Caco-2 (cell line): Measurements from ENCODE around the gene TBL1X. TPM values are rescaled to one million over a fixed set of nuclear protein-coding genes. Genes with fewer than 3 reads are reported as not detected.

Experiments
- BruUV-seq: library from RNA; stranded (reverse); fragments of 400-500 nt; replicated peaks from 2 replicates; lab custom pipeline; 2021; lab: Mats Ljungman, UMichigan
- CTCF ChIA-PET: fragments of 300-600 bp; sonication (Branson Sonifier 250); formaldehyde crosslinking; loops from one replicate; lab custom pipeline; 2022; ENCODE audit warnings: antibody characterized with exemption; lab: Charles Lee
- POLR2A ChIA-PET: fragments of 300-600 bp; sonication (Branson Sonifier 250); formaldehyde crosslinking; loops from one replicate; lab custom pipeline; 2022; ENCODE audit warnings: antibody characterized with exemption; lab: Charles Lee
- DNase-seq, 2 experiments: peaks; one replicate each; pipeline versions ENCODE4 v3.0.0 to v3.0.0-alpha.2; 2020 to 2022
- H3K27me3 ChIP-seq: replicated peaks from 2 replicates; pipeline ENCODE4 v1.6.0; 2011; ENCODE audit warnings: low read length; ENCODE audit not compliant: control insufficient read depth, insufficient read depth
- H3K36me3 ChIP-seq: 2 replicates; pipeline ENCODE4 v1.5.1; 2011; ENCODE audit warnings: low read length; ENCODE audit not compliant: control insufficient read depth, insufficient read depth
- H3K4me1 ChIP-seq: fragments of 250-450 bp; sonication (Bioruptor Pico); 2 replicates; pipeline ENCODE4 v1.5.1; 2020; ENCODE audit warnings: mild to moderate bottlenecking
- H3K4me3 ChIP-seq: 2 replicates; pipeline ENCODE4 v1.5.1; 2011; ENCODE audit warnings: low read depth, mild to moderate bottlenecking, control low read depth, low read length
- H3K9me3 ChIP-seq: fragments of 250-450 bp; sonication (Bioruptor Pico); 2 replicates; pipeline ENCODE4 v1.5.1; 2020; ENCODE audit warnings: mild to moderate bottlenecking, moderate library complexity
- H3K27ac Mint-ChIP-seq: one replicate; pipeline ENCODE4 v1.8.0; 2022; ENCODE audit warnings: mixed read lengths; ENCODE audit not compliant: unreplicated experiment
- H3K27me3 Mint-ChIP-seq: one replicate; pipeline ENCODE4 v1.8.0; 2022; ENCODE audit warnings: mixed read lengths; ENCODE audit not compliant: insufficient read depth, unreplicated experiment
- H3K36me3 Mint-ChIP-seq: one replicate; pipeline ENCODE4 v1.8.0; 2022; ENCODE audit warnings: mild to moderate bottlenecking, mixed read lengths; ENCODE audit not compliant: insufficient read depth, unreplicated experiment
- H3K4me1 Mint-ChIP-seq: one replicate; pipeline ENCODE4 v1.8.0; 2022; ENCODE audit warnings: low read depth, mixed read lengths; ENCODE audit not compliant: unreplicated experiment
- H3K4me3 Mint-ChIP-seq: one replicate; pipeline ENCODE4 v1.8.0; 2022; ENCODE audit warnings: mild to moderate bottlenecking, moderate library complexity, mixed read lengths; ENCODE audit not compliant: unreplicated experiment
- H3K9me3 Mint-ChIP-seq: one replicate; pipeline ENCODE4 v1.8.0; 2022; ENCODE audit warnings: mixed read lengths; ENCODE audit not compliant: unreplicated experiment
- intact Hi-C: fragments of 100-400 bp; cut with micrococcal nuclease; formaldehyde crosslinking; loops from one replicate; pipeline ENCODE4 v1.10.0; 2022; ENCODE audit not compliant: unreplicated experiment
- total RNA-seq: library from RNA; stranded (reverse); gene quantifications from 2 replicates; pipeline ENCODE4 v1.2.3, GENCODE V29; 2022
- TF ChIP-seq, protein P1 (sequence below), 2 experiments: fragments of 200-600 bp in 1 of 2; IDR thresholded peaks; 1 replicate in 1 of 2; 2 replicates in 1 of 2; pipeline versions ENCODE4 v1.5.1 to v1.8.0; 2011 to 2022; ENCODE audit warnings: antibody characterized with exemption in 1 of 2, control low read depth in 1 of 2, inconsistent platforms in 1 of 2, low read depth in 1 of 2, low read length in 1 of 2, mild to moderate bottlenecking in 1 of 2, moderate library complexity in 1 of 2; ENCODE audit not compliant: insufficient read depth in 1 of 2, severe bottlenecking in 1 of 2, unreplicated experiment in 1 of 2

TBL1X gene
- total RNA-seq, 1 experiment from 2014 or later = 84.2 TPM

DNA sequence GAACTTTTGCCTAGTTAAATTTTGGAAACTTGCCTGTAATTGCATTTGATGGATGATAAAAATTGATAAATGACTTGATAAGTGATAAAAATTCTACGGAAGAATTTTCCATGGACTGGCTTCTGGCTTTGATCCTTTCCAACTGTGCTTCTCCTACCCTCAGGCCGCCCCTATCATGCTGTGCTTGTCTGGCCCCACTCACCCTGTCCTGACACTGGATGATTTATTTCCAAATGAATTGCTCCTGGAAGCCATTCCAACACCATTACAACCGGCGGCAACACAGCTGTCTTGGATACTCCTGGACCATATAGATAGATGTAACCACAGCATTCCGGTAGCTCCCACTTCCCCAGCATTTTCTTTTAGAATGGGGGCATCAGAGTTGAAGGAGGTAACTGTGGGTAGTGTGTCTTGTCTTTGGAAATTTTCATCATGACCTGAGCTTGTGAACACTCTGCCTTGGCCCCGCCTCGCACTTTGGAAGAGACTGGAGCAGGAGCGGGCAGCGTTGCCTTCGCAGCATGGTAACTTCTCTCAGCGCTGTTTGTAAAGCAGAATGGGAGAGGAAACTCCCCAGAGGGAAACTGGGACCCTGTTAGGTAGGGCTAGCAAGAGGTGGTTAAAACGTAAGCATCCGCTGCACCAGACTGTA, 77.4 kb downstream of the TBL1X start:
- ChIA-PET CTCF (no interaction called here), POLR2A (no interaction called here)
- Histone ChIP-seq H3K9me3 (no peaks in the 10 kb centered on the region), H3K36me3 (no peaks in the 10 kb centered on the region), H3K4me3 (no peak overlapping the region), H3K27me3 (no peaks in the 10 kb centered on the region), H3K4me1 (0 out of 2 replicates have a peak, but pooled peaks cover 4% of the 10 kb centered on the region)
- TF ChIP-seq, protein P1, sequence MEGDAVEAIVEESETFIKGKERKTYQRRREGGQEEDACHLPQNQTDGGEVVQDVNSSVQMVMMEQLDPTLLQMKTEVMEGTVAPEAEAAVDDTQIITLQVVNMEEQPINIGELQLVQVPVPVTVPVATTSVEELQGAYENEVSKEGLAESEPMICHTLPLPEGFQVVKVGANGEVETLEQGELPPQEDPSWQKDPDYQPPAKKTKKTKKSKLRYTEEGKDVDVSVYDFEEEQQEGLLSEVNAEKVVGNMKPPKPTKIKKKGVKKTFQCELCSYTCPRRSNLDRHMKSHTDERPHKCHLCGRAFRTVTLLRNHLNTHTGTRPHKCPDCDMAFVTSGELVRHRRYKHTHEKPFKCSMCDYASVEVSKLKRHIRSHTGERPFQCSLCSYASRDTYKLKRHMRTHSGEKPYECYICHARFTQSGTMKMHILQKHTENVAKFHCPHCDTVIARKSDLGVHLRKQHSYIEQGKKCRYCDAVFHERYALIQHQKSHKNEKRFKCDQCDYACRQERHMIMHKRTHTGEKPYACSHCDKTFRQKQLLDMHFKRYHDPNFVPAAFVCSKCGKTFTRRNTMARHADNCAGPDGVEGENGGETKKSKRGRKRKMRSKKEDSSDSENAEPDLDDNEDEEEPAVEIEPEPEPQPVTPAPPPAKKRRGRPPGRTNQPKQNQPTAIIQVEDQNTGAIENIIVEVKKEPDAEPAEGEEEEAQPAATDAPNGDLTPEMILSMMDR (IDR thresholded peaks at IDR 0.05; ENCODE audit: insufficient read depth in 1 of 2, low read depth in 1 of 2, low read length in 1 of 2, severe bottlenecking in 1 of 2, unreplicated experiment in 1 of 2) = no peak
- no peak for DNase-seq
- H3K9me3 Mint-ChIP-seq = no peaks in the 10 kb centered on the region
- no peaks in the 10 kb centered on the region for H3K27me3 Mint-ChIP-seq
- no peak overlapping the region for H3K27ac Mint-ChIP-seq
- intact Hi-C loops = no loop called here
- no peak overlapping the region for H3K4me3 Mint-ChIP-seq
- no TSS peak for BruUV-seq
- peaks cover 9% of the 10 kb centered on the region for H3K4me1 Mint-ChIP-seq
- H3K36me3 Mint-ChIP-seq = peaks cover 64% of the 10 kb centered on the region

DNA sequence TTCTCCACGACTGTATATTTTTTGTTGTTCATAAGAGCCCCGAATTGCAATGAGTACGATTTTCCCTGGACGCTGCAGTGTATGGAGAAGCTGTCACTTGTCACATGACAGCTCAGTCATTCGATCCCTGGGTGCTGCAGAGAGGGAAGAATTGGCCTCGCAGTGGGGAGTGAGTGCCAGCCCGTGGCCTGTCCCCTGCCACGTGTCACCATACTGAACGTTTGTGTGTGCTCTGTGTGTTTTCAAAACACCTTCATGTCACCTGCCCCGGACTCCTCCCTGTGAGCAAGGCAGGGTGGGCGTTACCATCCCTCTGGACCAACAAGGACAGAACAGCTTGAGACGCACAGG, 77.9 kb downstream of the TBL1X start:
- TF ChIP-seq, protein P1 (IDR thresholded peaks at IDR 0.05; ENCODE audit: insufficient read depth in 1 of 2, low read depth in 1 of 2, low read length in 1 of 2, severe bottlenecking in 1 of 2, unreplicated experiment in 1 of 2) = no peak
- POLR2A ChIA-PET = no interaction called here
- Mint-ChIP-seq H3K27me3 (no peaks in the 10 kb centered on the region), H3K27ac (no peak overlapping the region), H3K4me3 (no peak overlapping the region), H3K9me3 (no peaks in the 10 kb centered on the region), H3K36me3 (peaks cover 61% of the 10 kb centered on the region), H3K4me1 (peaks cover 9% of the 10 kb centered on the region)
- no peaks in the 10 kb centered on the region for H3K27me3 ChIP-seq
- CTCF ChIA-PET = no interaction called here
- intact Hi-C loops = no loop called here
- H3K4me3 ChIP-seq = no peak overlapping the region
- no peak for DNase-seq
- H3K9me3 ChIP-seq = no peaks in the 10 kb centered on the region
- 0 out of 2 replicates have a peak, but pooled peaks cover 4% of the 10 kb centered on the region for H3K4me1 ChIP-seq
- no TSS peak for BruUV-seq
- no peaks in the 10 kb centered on the region for H3K36me3 ChIP-seq

DNA sequence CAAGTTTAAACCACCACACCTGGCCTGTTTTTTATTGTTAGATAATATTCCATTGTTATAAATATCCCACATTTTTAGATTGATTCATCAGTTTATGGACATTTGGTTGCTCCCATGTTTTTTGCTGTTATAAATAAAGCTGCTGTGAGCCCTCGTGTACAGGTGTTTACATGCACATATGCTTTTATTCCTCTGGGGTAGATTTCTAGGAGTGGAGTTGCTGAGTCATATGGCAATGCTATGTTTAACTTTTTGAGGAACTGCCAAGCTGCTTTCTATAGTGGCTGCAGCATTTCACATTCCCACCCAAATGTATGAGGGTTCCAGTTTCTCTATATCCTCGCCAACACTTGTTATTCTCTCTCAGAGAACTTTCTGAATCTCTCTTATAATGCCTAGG, 90.5 kb downstream of the TBL1X start:
- Mint-ChIP-seq H3K36me3 (peaks cover 33% of the 10 kb centered on the region), H3K9me3 (no peaks in the 10 kb centered on the region), H3K4me3 (no peak overlapping the region), H3K4me1 (peaks cover 11% of the 10 kb centered on the region), H3K27ac (no peak overlapping the region), H3K27me3 (no peaks in the 10 kb centered on the region)
- no TSS peak for BruUV-seq
- ChIA-PET CTCF (no interaction called here), POLR2A (no interaction called here)
- intact Hi-C loops = no loop called here
- no peak for DNase-seq
- Histone ChIP-seq H3K36me3 (no peaks in the 10 kb centered on the region), H3K4me1 (no peaks in the 10 kb centered on the region), H3K27me3 (no peaks in the 10 kb centered on the region), H3K9me3 (no peaks in the 10 kb centered on the region), H3K4me3 (no peak overlapping the region)
- TF ChIP-seq, protein P1 (IDR thresholded peaks at IDR 0.05; ENCODE audit: insufficient read depth in 1 of 2, low read depth in 1 of 2, low read length in 1 of 2, severe bottlenecking in 1 of 2, unreplicated experiment in 1 of 2) = no peak
